HEK293 (cell line): ENCODE data around the gene SF3A1.
A peak's percentile ranks its signal among the peaks of the same experiment; 100 is the strongest.

ENCODE experiments used
- FEZF1 ChIP-seq: fragments of 450-650 bp; formaldehyde crosslinking; IDR thresholded peaks from 2 replicates; pipeline ENCODE4 v1.5.1; 2016; ENCODE audit warnings: missing biosample characterization, missing genetic modification characterization
- OSR2 ChIP-seq: fragments of 450-650 bp; formaldehyde crosslinking; IDR thresholded peaks from 2 replicates; pipeline ENCODE4 v1.5.1; 2016; ENCODE audit warnings: missing biosample characterization, missing genetic modification characterization
- SALL2 ChIP-seq: fragments of 450-650 bp; formaldehyde crosslinking; IDR thresholded peaks from 2 replicates; pipeline ENCODE4 v1.5.0; 2017; ENCODE audit warnings: missing biosample characterization, mild to moderate bottlenecking, missing genetic modification characterization, borderline replicate concordance
- ZBTB21 ChIP-seq: fragments of 450-650 bp; formaldehyde crosslinking; IDR thresholded peaks from 2 replicates; pipeline ENCODE4 v1.5.1; 2017; ENCODE audit warnings: missing biosample characterization, missing genetic modification characterization
- ZBTB48 ChIP-seq: fragments of 450-650 bp; formaldehyde crosslinking; IDR thresholded peaks from 2 replicates; pipeline ENCODE4 v1.5.1; 2016; ENCODE audit warnings: missing biosample characterization, missing genetic modification characterization
- ZBTB7A ChIP-seq: fragments of 450-650 bp; formaldehyde crosslinking; IDR thresholded peaks from 2 replicates; pipeline ENCODE4 v1.5.1; 2016; ENCODE audit warnings: low read depth, missing biosample characterization, missing genetic modification characterization
- ZFP3 ChIP-seq: fragments of 450-650 bp; formaldehyde crosslinking; IDR thresholded peaks from 2 replicates; pipeline ENCODE4 v1.5.1; 2016; ENCODE audit warnings: low read depth, missing biosample characterization, missing genetic modification characterization
- ZFP37 ChIP-seq: fragments of 450-650 bp; formaldehyde crosslinking; IDR thresholded peaks from 2 replicates; pipeline ENCODE4 v1.5.1; 2016; ENCODE audit warnings: missing biosample characterization, missing genetic modification characterization
- ZNF133 ChIP-seq: fragments of 450-650 bp; formaldehyde crosslinking; IDR thresholded peaks from 2 replicates; pipeline ENCODE4 v1.5.1; 2016; ENCODE audit warnings: missing biosample characterization, missing genetic modification characterization
- ZNF169 ChIP-seq: fragments of 450-650 bp; formaldehyde crosslinking; IDR thresholded peaks from 2 replicates; pipeline ENCODE4 v1.5.1; 2016; ENCODE audit warnings: missing biosample characterization, missing genetic modification characterization
- ZNF175 ChIP-seq: fragments of 450-650 bp; formaldehyde crosslinking; IDR thresholded peaks from 2 replicates; pipeline ENCODE4 v1.5.1; 2016; ENCODE audit warnings: missing biosample characterization, missing genetic modification characterization
- ZNF19 ChIP-seq: fragments of 450-650 bp; formaldehyde crosslinking; IDR thresholded peaks from 2 replicates; pipeline ENCODE4; 2016; ENCODE audit warnings: missing biosample characterization, missing genetic modification characterization, low read depth
- ZNF202 ChIP-seq: fragments of 450-650 bp; formaldehyde crosslinking; IDR thresholded peaks from 2 replicates; pipeline ENCODE4 v1.5.1; 2016; ENCODE audit warnings: missing biosample characterization, missing genetic modification characterization, borderline replicate concordance
- ZNF274 ChIP-seq, 2 experiments: fragments of 200-500 bp in 1 of 2; fragments of 450-650 bp in 1 of 2; sonication (Bioruptor generic) in 1 of 2; formaldehyde crosslinking in 1 of 2; IDR thresholded peaks; 2 replicates each; pipeline versions ENCODE4 v1.5.1 to v1.6.1; 2014 to 2016; ENCODE audit warnings: borderline replicate concordance in 1 of 2, inconsistent platforms in 1 of 2, low read length in 1 of 2, missing biosample characterization in 1 of 2, missing genetic modification characterization in 1 of 2
- ZNF350 ChIP-seq: fragments of 450-650 bp; formaldehyde crosslinking; IDR thresholded peaks from 2 replicates; pipeline ENCODE4 v1.5.0; 2017; ENCODE audit warnings: missing biosample characterization, mild to moderate bottlenecking, missing genetic modification characterization
- ZNF37A ChIP-seq: fragments of 450-650 bp; IDR thresholded peaks from 2 replicates; pipeline ENCODE4 v1.5.1; 2018; ENCODE audit warnings: missing biosample characterization, missing genetic modification characterization
- ZNF555 ChIP-seq: fragments of 450-650 bp; formaldehyde crosslinking; conservative IDR thresholded peaks from 2 replicates; pipeline ENCODE4 v1.5.1; 2017; ENCODE audit warnings: missing biosample characterization, mild to moderate bottlenecking, missing genetic modification characterization, inconsistent platforms
- ZNF561 ChIP-seq: fragments of 450-650 bp; IDR thresholded peaks from 2 replicates; pipeline ENCODE4 v1.5.1; 2018; ENCODE audit warnings: missing biosample characterization, missing genetic modification characterization, borderline replicate concordance
- ZNF626 ChIP-seq: fragments of 450-650 bp; sonication (Bioruptor Pico); formaldehyde crosslinking; IDR thresholded peaks from 2 replicates; pipeline ENCODE4 v1.5.1; 2018; ENCODE audit warnings: missing biosample characterization, missing genetic modification characterization, inconsistent platforms
- ZNF654 ChIP-seq: fragments of 450-650 bp; formaldehyde crosslinking; IDR thresholded peaks from 2 replicates; pipeline ENCODE4 v1.5.1; 2016; ENCODE audit warnings: low read depth, missing biosample characterization, missing genetic modification characterization
- ZNF768 ChIP-seq: fragments of 450-650 bp; formaldehyde crosslinking; IDR thresholded peaks from 2 replicates; pipeline ENCODE4 v1.5.1; 2018; ENCODE audit warnings: missing biosample characterization, mild to moderate bottlenecking, missing genetic modification characterization
- ZNF837 ChIP-seq: fragments of 450-650 bp; formaldehyde crosslinking; IDR thresholded peaks from 2 replicates; pipeline ENCODE4 v1.5.1; 2016; ENCODE audit warnings: missing biosample characterization, missing genetic modification characterization
- TF ChIP-seq, protein P1 (sequence below): fragments of 450-650 bp; formaldehyde crosslinking; IDR thresholded peaks from 2 replicates; pipeline ENCODE4 v1.5.1; 2016; ENCODE audit warnings: missing biosample characterization, missing genetic modification characterization, borderline replicate concordance
- TF ChIP-seq, protein P2 (sequence below): fragments of 450-650 bp; formaldehyde crosslinking; IDR thresholded peaks from 2 replicates; pipeline ENCODE4 v1.5.1; 2016; ENCODE audit warnings: missing biosample characterization, missing genetic modification characterization
- TF ChIP-seq, protein P3 (sequence below): fragments of 450-650 bp; formaldehyde crosslinking; IDR thresholded peaks from 2 replicates; pipeline ENCODE4 v1.5.1; 2016; ENCODE audit warnings: missing biosample characterization, missing genetic modification characterization
- TF ChIP-seq, protein P4 (sequence below): fragments of 450-650 bp; formaldehyde crosslinking; IDR thresholded peaks from 2 replicates; pipeline ENCODE4 v1.5.0; 2017; ENCODE audit warnings: missing biosample characterization, missing genetic modification characterization, borderline replicate concordance
- TF ChIP-seq, protein P5 (sequence below): fragments of 450-650 bp; IDR thresholded peaks from 2 replicates; pipeline ENCODE4 v1.5.1; 2018; ENCODE audit warnings: missing biosample characterization, mild to moderate bottlenecking, missing genetic modification characterization
- TF ChIP-seq, protein P6 (sequence below): fragments of 450-650 bp; formaldehyde crosslinking; IDR thresholded peaks from 2 replicates; pipeline ENCODE4 v1.5.1; 2016; ENCODE audit warnings: missing biosample characterization, missing genetic modification characterization

SF3A1 gene

DNA sequence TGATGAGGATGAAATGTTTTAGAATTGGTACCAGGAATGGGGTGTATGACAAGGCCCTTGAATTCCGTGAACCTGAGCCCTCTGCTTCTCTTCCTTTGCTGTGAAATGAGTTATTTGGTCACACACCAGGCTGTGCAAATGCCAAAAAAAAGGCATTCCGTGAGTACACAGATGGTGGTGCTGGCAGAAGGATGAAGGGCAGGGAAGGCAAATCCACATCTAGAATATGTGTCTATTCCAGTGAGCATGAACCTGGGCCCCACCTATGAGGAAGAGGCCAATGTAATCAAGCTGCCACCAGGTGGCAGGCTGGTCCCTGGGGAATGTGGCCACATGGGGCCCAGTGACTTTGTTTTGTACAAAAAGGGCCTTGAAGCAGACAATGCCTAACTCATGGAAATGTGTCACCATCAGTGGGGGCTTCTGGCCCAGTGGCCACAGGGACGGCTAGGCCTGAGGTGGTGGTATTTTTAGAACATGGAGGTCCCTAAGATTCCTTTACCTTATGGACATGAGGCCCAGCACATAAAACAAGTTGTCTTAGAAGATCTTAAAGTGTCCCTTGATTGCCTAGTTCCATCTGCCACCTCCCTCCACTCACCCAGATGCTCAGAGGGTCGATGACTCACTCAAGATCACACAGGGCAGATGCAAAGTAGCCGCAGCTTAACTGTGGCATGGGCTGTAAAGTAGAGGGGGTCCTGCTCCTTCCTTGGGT, 34.4 kb upstream of the SF3A1 start (continued):
- TF ChIP-seq ZFP37 (tag by site-specific recombination), result no peak
- TF ChIP-seq, protein P1, sequence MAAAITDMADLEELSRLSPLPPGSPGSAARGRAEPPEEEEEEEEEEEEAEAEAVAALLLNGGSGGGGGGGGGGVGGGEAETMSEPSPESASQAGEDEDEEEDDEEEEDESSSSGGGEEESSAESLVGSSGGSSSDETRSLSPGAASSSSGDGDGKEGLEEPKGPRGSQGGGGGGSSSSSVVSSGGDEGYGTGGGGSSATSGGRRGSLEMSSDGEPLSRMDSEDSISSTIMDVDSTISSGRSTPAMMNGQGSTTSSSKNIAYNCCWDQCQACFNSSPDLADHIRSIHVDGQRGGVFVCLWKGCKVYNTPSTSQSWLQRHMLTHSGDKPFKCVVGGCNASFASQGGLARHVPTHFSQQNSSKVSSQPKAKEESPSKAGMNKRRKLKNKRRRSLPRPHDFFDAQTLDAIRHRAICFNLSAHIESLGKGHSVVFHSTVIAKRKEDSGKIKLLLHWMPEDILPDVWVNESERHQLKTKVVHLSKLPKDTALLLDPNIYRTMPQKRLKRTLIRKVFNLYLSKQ (tag by site-specific recombination), result no peak
- no peak for TF ChIP-seq ZNF37A (tag by site-specific recombination)
- no peak for TF ChIP-seq ZFP3 (tag by site-specific recombination)
- TF ChIP-seq OSR2, result no peak
- TF ChIP-seq, protein P2, sequence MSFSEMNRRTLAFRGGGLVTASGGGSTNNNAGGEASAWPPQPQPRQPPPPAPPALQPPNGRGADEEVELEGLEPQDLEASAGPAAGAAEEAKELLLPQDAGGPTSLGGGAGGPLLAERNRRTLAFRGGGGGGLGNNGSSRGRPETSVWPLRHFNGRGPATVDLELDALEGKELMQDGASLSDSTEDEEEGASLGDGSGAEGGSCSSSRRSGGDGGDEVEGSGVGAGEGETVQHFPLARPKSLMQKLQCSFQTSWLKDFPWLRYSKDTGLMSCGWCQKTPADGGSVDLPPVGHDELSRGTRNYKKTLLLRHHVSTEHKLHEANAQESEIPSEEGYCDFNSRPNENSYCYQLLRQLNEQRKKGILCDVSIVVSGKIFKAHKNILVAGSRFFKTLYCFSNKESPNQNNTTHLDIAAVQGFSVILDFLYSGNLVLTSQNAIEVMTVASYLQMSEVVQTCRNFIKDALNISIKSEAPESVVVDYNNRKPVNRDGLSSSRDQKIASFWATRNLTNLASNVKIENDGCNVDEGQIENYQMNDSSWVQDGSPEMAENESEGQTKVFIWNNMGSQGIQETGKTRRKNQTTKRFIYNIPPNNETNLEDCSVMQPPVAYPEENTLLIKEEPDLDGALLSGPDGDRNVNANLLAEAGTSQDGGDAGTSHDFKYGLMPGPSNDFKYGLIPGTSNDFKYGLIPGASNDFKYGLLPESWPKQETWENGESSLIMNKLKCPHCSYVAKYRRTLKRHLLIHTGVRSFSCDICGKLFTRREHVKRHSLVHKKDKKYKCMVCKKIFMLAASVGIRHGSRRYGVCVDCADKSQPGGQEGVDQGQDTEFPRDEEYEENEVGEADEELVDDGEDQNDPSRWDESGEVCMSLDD (tag by site-specific recombination), result no peak
- TF ChIP-seq, protein P3, sequence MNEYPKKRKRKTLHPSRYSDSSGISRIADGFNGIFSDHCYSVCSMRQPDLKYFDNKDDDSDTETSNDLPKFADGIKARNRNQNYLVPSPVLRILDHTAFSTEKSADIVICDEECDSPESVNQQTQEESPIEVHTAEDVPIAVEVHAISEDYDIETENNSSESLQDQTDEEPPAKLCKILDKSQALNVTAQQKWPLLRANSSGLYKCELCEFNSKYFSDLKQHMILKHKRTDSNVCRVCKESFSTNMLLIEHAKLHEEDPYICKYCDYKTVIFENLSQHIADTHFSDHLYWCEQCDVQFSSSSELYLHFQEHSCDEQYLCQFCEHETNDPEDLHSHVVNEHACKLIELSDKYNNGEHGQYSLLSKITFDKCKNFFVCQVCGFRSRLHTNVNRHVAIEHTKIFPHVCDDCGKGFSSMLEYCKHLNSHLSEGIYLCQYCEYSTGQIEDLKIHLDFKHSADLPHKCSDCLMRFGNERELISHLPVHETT (tag by site-specific recombination), result no peak
- TF ChIP-seq ZNF654 (tag by site-specific recombination), result peak; percentile 50
- TF ChIP-seq ZBTB7A (tag by site-specific recombination), result no peak
- TF ChIP-seq, protein P4, sequence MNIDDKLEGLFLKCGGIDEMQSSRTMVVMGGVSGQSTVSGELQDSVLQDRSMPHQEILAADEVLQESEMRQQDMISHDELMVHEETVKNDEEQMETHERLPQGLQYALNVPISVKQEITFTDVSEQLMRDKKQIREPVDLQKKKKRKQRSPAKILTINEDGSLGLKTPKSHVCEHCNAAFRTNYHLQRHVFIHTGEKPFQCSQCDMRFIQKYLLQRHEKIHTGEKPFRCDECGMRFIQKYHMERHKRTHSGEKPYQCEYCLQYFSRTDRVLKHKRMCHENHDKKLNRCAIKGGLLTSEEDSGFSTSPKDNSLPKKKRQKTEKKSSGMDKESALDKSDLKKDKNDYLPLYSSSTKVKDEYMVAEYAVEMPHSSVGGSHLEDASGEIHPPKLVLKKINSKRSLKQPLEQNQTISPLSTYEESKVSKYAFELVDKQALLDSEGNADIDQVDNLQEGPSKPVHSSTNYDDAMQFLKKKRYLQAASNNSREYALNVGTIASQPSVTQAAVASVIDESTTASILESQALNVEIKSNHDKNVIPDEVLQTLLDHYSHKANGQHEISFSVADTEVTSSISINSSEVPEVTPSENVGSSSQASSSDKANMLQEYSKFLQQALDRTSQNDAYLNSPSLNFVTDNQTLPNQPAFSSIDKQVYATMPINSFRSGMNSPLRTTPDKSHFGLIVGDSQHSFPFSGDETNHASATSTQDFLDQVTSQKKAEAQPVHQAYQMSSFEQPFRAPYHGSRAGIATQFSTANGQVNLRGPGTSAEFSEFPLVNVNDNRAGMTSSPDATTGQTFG (tag by site-specific recombination), result no peak
- TF ChIP-seq SALL2 (tag by site-specific recombination), result no peak
- TF ChIP-seq ZNF555 (tag by site-specific recombination), result no peak
- TF ChIP-seq ZNF202 (tag by site-specific recombination), result no peak
- no peak for TF ChIP-seq ZNF133 (tag by site-specific recombination)
- TF ChIP-seq ZNF561 (tag by site-specific recombination), result 0 out of 2 replicates have a peak, but pooled peaks have one; percentile 25
- peak; percentile 58 for TF ChIP-seq ZBTB48 (tag by site-specific recombination)
- no peak for TF ChIP-seq ZNF768
- no peak for TF ChIP-seq ZNF350 (tag by site-specific recombination)
- no peak for TF ChIP-seq ZNF169 (tag by site-specific recombination)
- no peak for TF ChIP-seq FEZF1 (tag by site-specific recombination)
- no peak for TF ChIP-seq ZNF19 (tag by site-specific recombination)
- no peak for TF ChIP-seq ZNF837
- TF ChIP-seq ZNF175 (tag by site-specific recombination), result no peak
- no peak for TF ChIP-seq ZNF274 (IDR thresholded peaks at IDR 0.05; ENCODE audit: low read length)
- no peak for TF ChIP-seq ZNF274 (tag by site-specific recombination; IDR thresholded peaks at IDR 0.05; ENCODE audit: borderline replicate concordance)
- TF ChIP-seq, protein P5, sequence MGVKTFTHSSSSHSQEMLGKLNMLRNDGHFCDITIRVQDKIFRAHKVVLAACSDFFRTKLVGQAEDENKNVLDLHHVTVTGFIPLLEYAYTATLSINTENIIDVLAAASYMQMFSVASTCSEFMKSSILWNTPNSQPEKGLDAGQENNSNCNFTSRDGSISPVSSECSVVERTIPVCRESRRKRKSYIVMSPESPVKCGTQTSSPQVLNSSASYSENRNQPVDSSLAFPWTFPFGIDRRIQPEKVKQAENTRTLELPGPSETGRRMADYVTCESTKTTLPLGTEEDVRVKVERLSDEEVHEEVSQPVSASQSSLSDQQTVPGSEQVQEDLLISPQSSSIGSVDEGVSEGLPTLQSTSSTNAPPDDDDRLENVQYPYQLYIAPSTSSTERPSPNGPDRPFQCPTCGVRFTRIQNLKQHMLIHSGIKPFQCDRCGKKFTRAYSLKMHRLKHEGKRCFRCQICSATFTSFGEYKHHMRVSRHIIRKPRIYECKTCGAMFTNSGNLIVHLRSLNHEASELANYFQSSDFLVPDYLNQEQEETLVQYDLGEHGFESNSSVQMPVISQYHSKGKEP (tag by site-specific recombination), result no peak
- TF ChIP-seq, protein P6, sequence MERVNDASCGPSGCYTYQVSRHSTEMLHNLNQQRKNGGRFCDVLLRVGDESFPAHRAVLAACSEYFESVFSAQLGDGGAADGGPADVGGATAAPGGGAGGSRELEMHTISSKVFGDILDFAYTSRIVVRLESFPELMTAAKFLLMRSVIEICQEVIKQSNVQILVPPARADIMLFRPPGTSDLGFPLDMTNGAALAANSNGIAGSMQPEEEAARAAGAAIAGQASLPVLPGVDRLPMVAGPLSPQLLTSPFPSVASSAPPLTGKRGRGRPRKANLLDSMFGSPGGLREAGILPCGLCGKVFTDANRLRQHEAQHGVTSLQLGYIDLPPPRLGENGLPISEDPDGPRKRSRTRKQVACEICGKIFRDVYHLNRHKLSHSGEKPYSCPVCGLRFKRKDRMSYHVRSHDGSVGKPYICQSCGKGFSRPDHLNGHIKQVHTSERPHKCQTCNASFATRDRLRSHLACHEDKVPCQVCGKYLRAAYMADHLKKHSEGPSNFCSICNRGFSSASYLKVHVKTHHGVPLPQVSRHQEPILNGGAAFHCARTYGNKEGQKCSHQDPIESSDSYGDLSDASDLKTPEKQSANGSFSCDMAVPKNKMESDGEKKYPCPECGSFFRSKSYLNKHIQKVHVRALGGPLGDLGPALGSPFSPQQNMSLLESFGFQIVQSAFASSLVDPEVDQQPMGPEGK (tag by site-specific recombination), result peak; percentile 46; the same call in 1 of the 2 replicates
- no peak for TF ChIP-seq ZBTB21 (tag by site-specific recombination)
- no peak for TF ChIP-seq ZNF626
